Measurements from ENCODE around the gene SPNS3. TPM values are rescaled to one million over a fixed set of nuclear protein-coding genes. Genes with fewer than 3 reads are reported as not detected.

The SPNS3 gene
- total RNA-seq, 4 donors from 2014 or later: not detected

DNA sequence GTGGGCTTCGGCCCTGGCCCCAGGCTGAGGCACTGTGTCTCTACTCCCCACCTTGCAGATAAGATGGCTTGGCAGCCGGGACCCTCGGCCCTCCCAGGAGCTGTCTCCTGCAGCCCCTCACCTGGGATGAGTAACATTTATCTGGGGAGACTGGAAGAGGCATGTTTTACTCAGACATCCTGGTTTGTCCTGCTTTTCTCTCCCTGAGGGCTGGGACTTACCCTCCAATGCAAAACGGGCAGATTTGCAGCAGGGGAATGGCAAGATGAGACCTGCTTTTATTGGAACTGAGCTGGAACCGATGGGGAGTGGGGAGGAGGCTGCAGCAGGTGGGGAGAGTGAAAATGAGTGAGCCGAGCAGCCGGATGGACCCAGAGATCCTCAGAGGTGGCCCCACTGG lies 39.9 kb upstream of the SPNS3 start:
- Histone ChIP-seq H3K9me3 (no peaks in the 10 kb centered on the region), H3K27ac (no peak overlapping the region), H3K27me3 (peaks cover 4% of the 10 kb centered on the region), H3K4me3 (no peak overlapping the region), H3K36me3 (no peaks in the 10 kb centered on the region), H3K4me1 (no peaks in the 10 kb centered on the region)
- no peak for ATAC-seq
- no peak for TF ChIP-seq EP300 (IDR thresholded peaks at IDR 0.05)
- TF ChIP-seq, protein P1, sequence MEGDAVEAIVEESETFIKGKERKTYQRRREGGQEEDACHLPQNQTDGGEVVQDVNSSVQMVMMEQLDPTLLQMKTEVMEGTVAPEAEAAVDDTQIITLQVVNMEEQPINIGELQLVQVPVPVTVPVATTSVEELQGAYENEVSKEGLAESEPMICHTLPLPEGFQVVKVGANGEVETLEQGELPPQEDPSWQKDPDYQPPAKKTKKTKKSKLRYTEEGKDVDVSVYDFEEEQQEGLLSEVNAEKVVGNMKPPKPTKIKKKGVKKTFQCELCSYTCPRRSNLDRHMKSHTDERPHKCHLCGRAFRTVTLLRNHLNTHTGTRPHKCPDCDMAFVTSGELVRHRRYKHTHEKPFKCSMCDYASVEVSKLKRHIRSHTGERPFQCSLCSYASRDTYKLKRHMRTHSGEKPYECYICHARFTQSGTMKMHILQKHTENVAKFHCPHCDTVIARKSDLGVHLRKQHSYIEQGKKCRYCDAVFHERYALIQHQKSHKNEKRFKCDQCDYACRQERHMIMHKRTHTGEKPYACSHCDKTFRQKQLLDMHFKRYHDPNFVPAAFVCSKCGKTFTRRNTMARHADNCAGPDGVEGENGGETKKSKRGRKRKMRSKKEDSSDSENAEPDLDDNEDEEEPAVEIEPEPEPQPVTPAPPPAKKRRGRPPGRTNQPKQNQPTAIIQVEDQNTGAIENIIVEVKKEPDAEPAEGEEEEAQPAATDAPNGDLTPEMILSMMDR (IDR thresholded peaks at IDR 0.05): no peak
- no peak for TF ChIP-seq POLR2A (IDR thresholded peaks at IDR 0.05)
- TF ChIP-seq POLR2AphosphoS5 (IDR thresholded peaks at IDR 0.05): no peak
- 76 to 87% methylated on average over 3 of the region's 7 CpGs for WGBS, 2 donors (ENCODE audit: low coverage in 1 of 2)

DNA sequence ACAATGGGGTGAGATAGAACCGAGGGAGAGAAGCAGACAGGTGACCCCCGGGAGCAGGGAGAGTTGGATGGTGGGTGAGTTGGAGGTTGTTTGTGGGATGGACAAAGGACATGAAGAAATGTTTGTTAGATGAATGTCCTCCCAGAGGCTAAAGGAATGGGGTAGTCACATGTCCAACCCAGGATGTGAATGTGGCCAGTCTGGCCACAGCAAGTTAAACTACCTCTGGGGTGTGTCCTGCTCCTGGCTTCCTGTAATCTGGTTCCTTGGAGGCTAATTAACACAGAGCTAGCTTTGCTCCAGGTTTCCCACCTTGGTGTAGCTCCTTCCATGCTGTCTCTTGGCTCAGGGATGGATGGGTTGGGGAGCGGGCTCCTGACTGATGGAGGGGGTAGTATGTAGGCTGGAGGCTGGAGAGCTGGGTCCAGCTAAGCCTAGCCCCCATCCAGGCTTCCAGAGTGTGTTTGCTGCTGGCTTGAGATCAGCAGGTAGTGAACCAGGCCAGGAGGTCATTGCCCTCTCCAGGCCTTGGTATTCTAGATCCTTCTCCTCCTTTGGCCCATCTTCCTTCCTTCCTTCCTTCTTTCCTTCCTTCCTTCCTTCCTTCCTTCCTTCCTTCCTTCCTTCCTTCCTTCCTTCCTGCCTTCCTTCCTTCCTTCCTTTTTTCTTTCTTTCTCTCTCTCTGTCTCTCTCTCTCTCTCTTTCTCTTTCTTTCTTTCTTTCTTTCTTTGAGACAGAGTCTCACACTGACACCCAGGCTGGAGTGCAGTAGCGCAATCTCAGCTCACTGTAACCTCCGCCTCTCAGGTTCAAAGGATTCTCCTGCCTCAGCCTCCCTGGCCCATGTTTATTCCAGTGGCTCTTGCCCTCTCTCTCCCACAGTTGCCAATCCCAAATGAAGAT lies 39.3 kb upstream of the SPNS3 start:
- WGBS, 2 donors (ENCODE audit: low coverage in 1 of 2): 88 to 93% methylated on average over 2 to 4 of the region's 5 CpGs
- H3K36me3 ChIP-seq: no peaks in the 10 kb centered on the region
- TF ChIP-seq POLR2AphosphoS5 (IDR thresholded peaks at IDR 0.05): no peak
- no peak for TF ChIP-seq POLR2A (IDR thresholded peaks at IDR 0.05)
- no peak for TF ChIP-seq EP300 (IDR thresholded peaks at IDR 0.05)
- TF ChIP-seq, protein P1 (IDR thresholded peaks at IDR 0.05): no peak
- ATAC-seq: no peak
- H3K27ac ChIP-seq: no peak overlapping the region
- no peaks in the 10 kb centered on the region for H3K4me1 ChIP-seq
- no peaks in the 10 kb centered on the region for H3K9me3 ChIP-seq
- peaks cover 4% of the 10 kb centered on the region for H3K27me3 ChIP-seq
- H3K4me3 ChIP-seq: no peak overlapping the region

DNA sequence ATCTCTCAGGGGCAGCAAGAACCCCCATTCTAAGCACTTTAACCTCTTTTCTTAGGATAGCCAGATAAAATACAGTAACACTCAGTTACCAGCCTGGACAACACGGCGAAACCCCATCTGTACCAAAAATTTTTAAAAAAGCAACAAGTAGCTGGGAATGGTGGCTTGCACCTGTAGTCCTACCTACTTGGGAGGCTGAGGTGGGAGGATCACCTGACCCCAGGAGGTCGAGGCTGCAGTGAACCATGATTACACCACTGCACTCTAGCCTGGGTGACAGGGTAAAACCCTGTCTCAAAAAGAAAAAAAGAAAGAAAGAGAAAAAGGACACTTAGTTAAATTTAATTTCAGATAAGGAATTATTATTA lies 38.6 kb upstream of the SPNS3 start:
- no peak overlapping the region for H3K27ac ChIP-seq
- no peaks in the 10 kb centered on the region for H3K9me3 ChIP-seq
- H3K27me3 ChIP-seq: peaks cover 4% of the 10 kb centered on the region
- TF ChIP-seq EP300 (IDR thresholded peaks at IDR 0.05) (no peak), POLR2AphosphoS5 (IDR thresholded peaks at IDR 0.05) (no peak), POLR2A (IDR thresholded peaks at IDR 0.05) (no peak)
- TF ChIP-seq, protein P1 (IDR thresholded peaks at IDR 0.05): no peak
- no peaks in the 10 kb centered on the region for H3K4me1 ChIP-seq
- WGBS, 2 donors (ENCODE audit: low coverage in 1 of 2): 71 to 88% methylated on average over 1 to 3 of the region's 3 CpGs
- H3K36me3 ChIP-seq: no peaks in the 10 kb centered on the region
- no peak overlapping the region for H3K4me3 ChIP-seq
- no peak for ATAC-seq

DNA sequence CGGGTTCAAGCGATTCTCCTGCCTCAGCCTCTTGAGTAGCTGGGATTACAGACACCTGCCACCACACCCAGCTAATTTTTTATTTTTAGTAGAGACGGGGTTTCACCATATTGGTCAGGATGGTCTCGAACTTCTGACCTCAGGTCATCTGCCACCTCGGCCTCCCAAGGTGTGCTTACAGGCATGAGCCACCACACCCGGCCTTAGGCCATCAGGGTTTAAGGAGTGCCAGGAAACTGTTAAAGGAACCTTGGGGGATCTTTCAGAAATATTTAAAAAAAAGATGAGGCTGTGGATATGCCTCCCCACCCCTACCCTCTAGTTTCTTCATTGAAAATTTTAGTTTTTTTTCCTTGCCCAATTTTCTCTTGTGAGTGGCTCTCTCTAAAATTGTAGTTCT lies 35.9 kb upstream of the SPNS3 start:
- ATAC-seq: no peak
- H3K27me3 ChIP-seq: no peaks in the 10 kb centered on the region
- no peaks in the 10 kb centered on the region for H3K9me3 ChIP-seq
- H3K4me1 ChIP-seq: no peaks in the 10 kb centered on the region
- H3K27ac ChIP-seq: no peak overlapping the region
- WGBS, 2 donors (ENCODE audit: low coverage in 1 of 2): 80% methylated on average over 2 of the region's 6 CpGs; no CpG with 5 or more reads in 1 of the 2 donors
- no peaks in the 10 kb centered on the region for H3K36me3 ChIP-seq
- no peak overlapping the region for H3K4me3 ChIP-seq
- TF ChIP-seq POLR2AphosphoS5 (IDR thresholded peaks at IDR 0.05) (no peak), EP300 (IDR thresholded peaks at IDR 0.05) (no peak), POLR2A (IDR thresholded peaks at IDR 0.05) (no peak)
- TF ChIP-seq, protein P1 (IDR thresholded peaks at IDR 0.05): no peak

All from gastroesophageal sphincter (tissue), 4 donors.